HL-60 (cell line): Measurements from ENCODE around the gene IL6ST.
"Not testable (repeated sequence)": the region's sequence is repeated elsewhere in the genome, so short reads cannot be mapped to it uniquely, and the experiment has no call there.

Experiments
- GABPA ChIP-seq: IDR thresholded peaks from 2 replicates; pipeline ENCODE4 v1.6.1; 2012; ENCODE audit warnings: low read depth
- TF ChIP-seq, protein P1 (sequence below): IDR thresholded peaks from one replicate; pipeline ENCODE4 v1.5.1; 2011; ENCODE audit warnings: low read length, control low read depth, inconsistent platforms; ENCODE audit not compliant: insufficient read depth

DNA sequence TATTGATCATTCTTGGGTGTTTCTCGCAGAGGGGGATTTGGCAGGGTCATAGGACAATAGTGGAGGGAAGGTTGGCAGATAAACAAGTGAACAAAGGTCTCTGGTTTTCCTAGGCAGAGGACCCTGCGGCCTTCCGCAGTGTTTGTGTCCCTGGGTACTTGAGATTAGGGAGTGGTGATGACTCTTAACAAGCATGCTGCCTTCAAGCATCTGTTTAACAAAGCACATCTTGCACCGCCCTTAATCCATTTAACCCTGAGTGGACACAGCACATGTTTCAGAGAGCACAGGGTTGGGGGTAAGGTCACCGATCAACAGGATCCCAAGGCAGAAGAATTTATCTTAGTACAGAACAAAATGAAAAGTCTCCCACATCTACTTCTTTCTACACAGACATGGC, 19.2 kb upstream of the IL6ST start:
- TF ChIP-seq, protein P1, sequence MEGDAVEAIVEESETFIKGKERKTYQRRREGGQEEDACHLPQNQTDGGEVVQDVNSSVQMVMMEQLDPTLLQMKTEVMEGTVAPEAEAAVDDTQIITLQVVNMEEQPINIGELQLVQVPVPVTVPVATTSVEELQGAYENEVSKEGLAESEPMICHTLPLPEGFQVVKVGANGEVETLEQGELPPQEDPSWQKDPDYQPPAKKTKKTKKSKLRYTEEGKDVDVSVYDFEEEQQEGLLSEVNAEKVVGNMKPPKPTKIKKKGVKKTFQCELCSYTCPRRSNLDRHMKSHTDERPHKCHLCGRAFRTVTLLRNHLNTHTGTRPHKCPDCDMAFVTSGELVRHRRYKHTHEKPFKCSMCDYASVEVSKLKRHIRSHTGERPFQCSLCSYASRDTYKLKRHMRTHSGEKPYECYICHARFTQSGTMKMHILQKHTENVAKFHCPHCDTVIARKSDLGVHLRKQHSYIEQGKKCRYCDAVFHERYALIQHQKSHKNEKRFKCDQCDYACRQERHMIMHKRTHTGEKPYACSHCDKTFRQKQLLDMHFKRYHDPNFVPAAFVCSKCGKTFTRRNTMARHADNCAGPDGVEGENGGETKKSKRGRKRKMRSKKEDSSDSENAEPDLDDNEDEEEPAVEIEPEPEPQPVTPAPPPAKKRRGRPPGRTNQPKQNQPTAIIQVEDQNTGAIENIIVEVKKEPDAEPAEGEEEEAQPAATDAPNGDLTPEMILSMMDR: not testable (repeated sequence)
- not testable (repeated sequence) for TF ChIP-seq GABPA
